Smooth muscle cell (in vitro differentiated cells): ENCODE measurements around the gene EHD4. TPM values are rescaled to one million over a fixed set of nuclear protein-coding genes. Genes with fewer than 3 reads are reported as not detected.

Experiments
- DNase-seq: peaks from one replicate; lab custom pipeline; 2025; ENCODE audit not compliant: unreplicated experiment; lab: John Stamatoyannopoulos, UW
- H2AFZ ChIP-seq: fragments of 200-600 bp; sonication (generic); 2 replicates; pipeline ENCODE4 v1.6.0; 2016; ENCODE audit warnings: antibody characterized with exemption, low read depth, mild to moderate bottlenecking
- H3F3A ChIP-seq: fragments of 200-600 bp; sonication (generic); 2 replicates; pipeline ENCODE4 v1.6.0; 2017; ENCODE audit warnings: antibody characterized with exemption, low read depth
- H3K27ac ChIP-seq: fragments of 200-600 bp; sonication (generic); 2 replicates; pipeline ENCODE4 v1.5.1; 2016; ENCODE audit warnings: low read depth, mild to moderate bottlenecking
- H3K27me3 ChIP-seq: fragments of 200-600 bp; sonication (generic); 2 replicates; pipeline ENCODE4 v1.6.1; 2016; ENCODE audit warnings: low read depth, mild to moderate bottlenecking
- H3K36me3 ChIP-seq: fragments of 200-600 bp; sonication (generic); 2 replicates; pipeline ENCODE4 v1.5.1; 2016; ENCODE audit warnings: low read depth
- H3K4me1 ChIP-seq: fragments of 200-600 bp; sonication (generic); 2 replicates; pipeline ENCODE4 v1.5.1; 2016; ENCODE audit warnings: low read depth
- H3K4me2 ChIP-seq: fragments of 200-600 bp; sonication (generic); 2 replicates; pipeline ENCODE4 v1.6.0; 2016; ENCODE audit warnings: mild to moderate bottlenecking
- H3K4me3 ChIP-seq: fragments of 200-600 bp; sonication (generic); 2 replicates; pipeline ENCODE4 v1.5.1; 2016; ENCODE audit warnings: mild to moderate bottlenecking
- H3K79me2 ChIP-seq: fragments of 200-600 bp; sonication (generic); 2 replicates; pipeline ENCODE4 v1.6.0; 2016; ENCODE audit warnings: low read depth, mild to moderate bottlenecking
- H3K9ac ChIP-seq: fragments of 200-600 bp; sonication (generic); 2 replicates; pipeline ENCODE4 v1.6.0; 2016; ENCODE audit warnings: low read depth
- H3K9me3 ChIP-seq: fragments of 200-600 bp; sonication (generic); replicated peaks from 2 replicates; pipeline ENCODE4 v1.5.1; 2016; ENCODE audit warnings: low read depth
- H4K20me1 ChIP-seq: fragments of 200-600 bp; sonication (generic); 2 replicates; pipeline ENCODE4 v1.6.0; 2016; ENCODE audit warnings: low read depth
- WGBS: methylation state at CpG from one replicate; pipeline ENCODE4 v1.1.7; 2016; ENCODE audit warnings: low lambda C conversion rate; 5-methylcytosine and 5-hydroxymethylcytosine counted together
- polyA plus RNA-seq: library from polyadenylated mRNA; unstranded; fragments of >200 nt; fragmentation: Nextera tagmentation; extraction: Ambion mirVana; gene quantifications from 2 replicates; pipeline ENCODE4 v1.2.1, GENCODE V29; 2016
- total RNA-seq: library from RNA; depleted of rRNA; stranded (reverse); fragments of >200 nt; gene quantifications from 2 replicates; pipeline ENCODE4 v1.2.3, GENCODE V29; 2014
- TF ChIP-seq, protein P1 (sequence below): fragments of 200-600 bp; sonication (generic); IDR thresholded peaks from 2 replicates; pipeline ENCODE4 v1.5.1; 2017; ENCODE audit warnings: borderline replicate concordance, mild to moderate bottlenecking, antibody characterized with exemption; ENCODE audit not compliant: insufficient read depth, poor library complexity, severe bottlenecking

EHD4 gene
- total and polyA plus RNA-seq, 2 experiments from 2014 or later, result 11.5 to 15.8 TPM

DNA sequence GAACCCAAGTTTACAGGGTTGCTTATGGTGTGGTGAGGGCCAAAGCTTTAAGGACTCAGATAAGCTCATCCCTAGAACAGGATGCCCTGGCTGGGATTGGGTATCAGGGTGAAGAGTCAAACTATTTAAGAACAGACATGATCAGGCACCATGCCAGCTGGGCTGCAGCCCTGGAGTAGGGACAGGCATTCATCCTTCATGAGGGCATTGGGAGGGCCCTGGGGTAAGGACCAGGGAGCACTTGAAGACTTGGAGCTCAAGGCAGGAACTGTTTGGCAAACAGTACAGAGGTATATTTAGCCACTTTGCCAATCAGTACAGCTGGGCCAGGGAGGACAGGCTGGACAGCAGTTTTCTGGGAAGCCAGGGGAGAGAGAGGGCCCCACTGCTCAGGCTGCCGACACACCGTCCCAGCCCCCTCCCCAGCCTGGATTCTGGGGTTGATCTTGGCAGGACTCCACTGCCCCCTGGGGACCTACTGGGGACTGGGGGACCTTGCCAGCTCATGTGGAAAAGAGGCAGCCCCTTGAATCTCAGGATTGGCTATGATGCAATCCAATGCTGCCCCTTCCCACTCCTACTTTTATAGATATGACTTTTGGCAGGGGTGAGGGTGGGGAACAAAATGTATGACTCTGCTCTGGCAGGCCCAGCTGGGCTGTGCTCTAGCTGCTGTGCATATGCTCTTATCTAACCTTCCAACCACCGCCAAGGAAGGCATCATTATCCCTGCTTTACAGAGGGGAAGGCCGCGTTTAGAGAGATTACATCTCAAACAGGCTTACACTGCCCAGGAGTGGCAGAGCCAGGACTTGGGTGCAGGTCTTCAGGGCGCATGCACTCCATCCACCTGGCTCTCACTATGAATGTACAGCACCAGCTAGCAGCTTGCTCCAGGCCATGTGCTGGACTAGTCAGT, 46.2 kb upstream of the EHD4 start:
- TF ChIP-seq, protein P1, sequence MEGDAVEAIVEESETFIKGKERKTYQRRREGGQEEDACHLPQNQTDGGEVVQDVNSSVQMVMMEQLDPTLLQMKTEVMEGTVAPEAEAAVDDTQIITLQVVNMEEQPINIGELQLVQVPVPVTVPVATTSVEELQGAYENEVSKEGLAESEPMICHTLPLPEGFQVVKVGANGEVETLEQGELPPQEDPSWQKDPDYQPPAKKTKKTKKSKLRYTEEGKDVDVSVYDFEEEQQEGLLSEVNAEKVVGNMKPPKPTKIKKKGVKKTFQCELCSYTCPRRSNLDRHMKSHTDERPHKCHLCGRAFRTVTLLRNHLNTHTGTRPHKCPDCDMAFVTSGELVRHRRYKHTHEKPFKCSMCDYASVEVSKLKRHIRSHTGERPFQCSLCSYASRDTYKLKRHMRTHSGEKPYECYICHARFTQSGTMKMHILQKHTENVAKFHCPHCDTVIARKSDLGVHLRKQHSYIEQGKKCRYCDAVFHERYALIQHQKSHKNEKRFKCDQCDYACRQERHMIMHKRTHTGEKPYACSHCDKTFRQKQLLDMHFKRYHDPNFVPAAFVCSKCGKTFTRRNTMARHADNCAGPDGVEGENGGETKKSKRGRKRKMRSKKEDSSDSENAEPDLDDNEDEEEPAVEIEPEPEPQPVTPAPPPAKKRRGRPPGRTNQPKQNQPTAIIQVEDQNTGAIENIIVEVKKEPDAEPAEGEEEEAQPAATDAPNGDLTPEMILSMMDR, result no peak
- Histone ChIP-seq H4K20me1 (no peaks in the 10 kb centered on the region), H3K79me2 (no peaks in the 10 kb centered on the region), H3F3A (no peaks in the 10 kb centered on the region), H3K36me3 (no peaks in the 10 kb centered on the region), H3K9me3 (no peaks in the 10 kb centered on the region), H3K4me3 (no peak overlapping the region), H3K4me1 (no peaks in the 10 kb centered on the region), H2AFZ (no peak overlapping the region), H3K27ac (no peak overlapping the region), H3K9ac (no peak overlapping the region), H3K4me2 (no peak overlapping the region), H3K27me3 (peaks cover 4% of the 10 kb centered on the region)
- 74% methylated on average over 6 of the region's 6 CpGs for WGBS
- DNase-seq, result no peak

DNA sequence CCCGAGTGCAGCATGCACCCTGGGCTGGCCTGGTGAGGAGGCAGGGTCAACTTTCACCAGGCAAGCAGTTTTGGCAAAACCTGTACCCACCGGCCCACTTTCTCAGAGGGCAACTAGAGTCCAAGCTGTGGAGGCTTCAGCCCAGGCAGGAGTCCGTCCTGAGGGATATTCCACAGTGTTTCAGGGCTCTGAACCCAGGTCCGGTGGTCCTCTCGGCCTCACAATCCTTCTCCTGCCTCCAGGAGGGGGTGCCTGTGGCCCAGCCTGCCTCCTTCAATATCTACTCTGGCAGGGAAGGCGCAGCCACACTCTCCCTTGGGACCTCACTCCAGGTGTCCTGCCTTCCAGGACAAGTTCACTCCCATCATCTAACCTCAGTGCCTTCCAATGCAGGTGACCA, 44.6 kb upstream of the EHD4 start:
- no peaks in the 10 kb centered on the region for H3K79me2 ChIP-seq
- no peaks in the 10 kb centered on the region for H4K20me1 ChIP-seq
- H3K4me3 ChIP-seq, result no peak overlapping the region
- H3K4me1 ChIP-seq, result no peaks in the 10 kb centered on the region
- 92% methylated on average over 6 of the region's 6 CpGs for WGBS
- H3K9ac ChIP-seq, result no peak overlapping the region
- H3K27ac ChIP-seq, result no peak overlapping the region
- peaks cover 4% of the 10 kb centered on the region for H3K27me3 ChIP-seq
- H3F3A ChIP-seq, result no peaks in the 10 kb centered on the region
- no peaks in the 10 kb centered on the region for H3K36me3 ChIP-seq
- H3K9me3 ChIP-seq, result no peaks in the 10 kb centered on the region
- no peak overlapping the region for H3K4me2 ChIP-seq
- DNase-seq, result no peak
- TF ChIP-seq, protein P1, result no peak
- H2AFZ ChIP-seq, result no peak overlapping the region

DNA sequence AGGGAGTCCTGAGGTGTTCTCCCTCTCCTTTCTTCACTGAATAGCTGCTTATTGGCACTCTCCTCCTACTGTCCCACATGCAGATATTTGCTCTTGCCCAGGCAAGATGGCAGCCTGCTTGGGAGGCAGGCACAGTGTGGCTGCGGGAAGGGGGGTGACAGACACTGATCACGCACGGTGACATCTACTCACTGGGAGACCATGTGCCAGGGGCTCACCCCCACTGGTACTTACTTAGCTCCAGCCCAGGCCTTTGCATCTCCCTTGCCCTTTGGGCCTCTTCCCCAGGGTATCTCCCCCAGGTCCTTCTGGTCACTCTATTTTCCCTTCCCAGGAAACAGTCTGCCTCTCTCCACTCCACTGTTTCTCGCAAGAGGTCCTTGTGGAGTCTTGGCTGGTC, 42.0 kb upstream of the EHD4 start:
- H3K79me2 ChIP-seq, result no peaks in the 10 kb centered on the region
- no peak for DNase-seq
- H3F3A ChIP-seq, result no peaks in the 10 kb centered on the region
- no peak overlapping the region for H2AFZ ChIP-seq
- WGBS, result 94% methylated on average over 4 of the region's 4 CpGs
- TF ChIP-seq, protein P1, result no peak
- H3K9me3 ChIP-seq, result no peaks in the 10 kb centered on the region
- H3K36me3 ChIP-seq, result no peaks in the 10 kb centered on the region
- no peak overlapping the region for H3K27ac ChIP-seq
- no peak overlapping the region for H3K4me2 ChIP-seq
- no peaks in the 10 kb centered on the region for H3K4me1 ChIP-seq
- H3K9ac ChIP-seq, result no peak overlapping the region
- H3K27me3 ChIP-seq, result peaks cover 4% of the 10 kb centered on the region
- no peaks in the 10 kb centered on the region for H4K20me1 ChIP-seq
- H3K4me3 ChIP-seq, result no peak overlapping the region

DNA sequence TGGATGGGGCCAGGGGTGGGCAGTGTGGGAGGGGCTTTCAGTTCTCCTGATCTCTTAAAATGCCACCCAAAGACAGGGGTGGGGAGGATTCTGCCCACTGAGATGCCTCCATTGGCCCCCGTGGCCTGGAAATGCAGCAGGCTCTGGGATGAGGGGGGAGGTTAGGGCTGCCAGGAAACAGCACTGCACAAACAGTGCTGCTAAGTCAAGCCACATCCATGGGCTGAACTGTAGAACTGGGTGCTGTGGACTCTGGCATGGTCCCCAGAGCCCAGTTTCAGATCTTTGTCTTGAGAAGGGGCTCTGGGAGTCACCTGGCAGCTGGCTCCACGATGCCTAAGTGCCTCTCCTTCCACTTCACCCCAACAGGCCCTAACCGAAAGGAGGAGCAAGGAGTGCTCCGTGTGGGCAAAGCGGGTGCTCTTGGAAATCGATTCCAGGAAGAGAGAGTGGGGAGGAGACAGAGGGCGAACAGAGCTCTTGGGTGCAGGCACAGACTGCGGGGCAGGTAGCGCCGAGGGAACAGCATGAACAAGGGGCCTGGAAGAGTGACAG, 40.6 kb upstream of the EHD4 start:
- Histone ChIP-seq H3K4me3 (no peak overlapping the region), H2AFZ (no peak overlapping the region), H3K27me3 (peaks cover 4% of the 10 kb centered on the region), H3K9ac (no peak overlapping the region), H3K36me3 (no peaks in the 10 kb centered on the region), H3K4me2 (no peak overlapping the region), H3K9me3 (no peaks in the 10 kb centered on the region), H3K27ac (no peak overlapping the region), H4K20me1 (no peaks in the 10 kb centered on the region), H3K4me1 (no peaks in the 10 kb centered on the region), H3F3A (no peaks in the 10 kb centered on the region), H3K79me2 (no peaks in the 10 kb centered on the region)
- DNase-seq, result no peak
- WGBS, result 96% methylated on average over 10 of the region's 10 CpGs
- TF ChIP-seq, protein P1, result no peak
